Upper lobe of right lung (tissue), 1 donor: Measurements from ENCODE around the gene HSF4. TPM values are rescaled to one million over a fixed set of nuclear protein-coding genes. Genes with fewer than 3 reads are reported as not detected.

ENCODE experiments used
- ATAC-seq: fragments of 200-7000 bp; cut with Tn5 transposase; one replicate; pipeline ENCODE4 v1.9.1; 2020; ENCODE audit warnings: mild to moderate bottlenecking, moderate library complexity
- DNase-seq: peaks from one replicate; pipeline ENCODE4 v3.0.0-alpha.2; 2020
- H3K27ac ChIP-seq: fragments of 200-600 bp; one replicate; pipeline ENCODE4 v1.8.0; 2022
- H3K27me3 ChIP-seq: fragments of 200-600 bp; one replicate; pipeline ENCODE4 v1.8.0; 2022; ENCODE audit warnings: mild to moderate bottlenecking
- H3K36me3 ChIP-seq: fragments of 200-600 bp; one replicate; pipeline ENCODE4 v1.8.0; 2022
- H3K4me1 ChIP-seq: fragments of 200-600 bp; one replicate; pipeline ENCODE4 v1.8.0; 2022
- H3K4me3 ChIP-seq: fragments of 200-600 bp; one replicate; pipeline ENCODE4 v1.8.0; 2022; ENCODE audit warnings: mild to moderate bottlenecking
- H3K9me3 ChIP-seq: fragments of 200-600 bp; one replicate; pipeline ENCODE4 v1.8.0; 2022
- intact Hi-C: fragments of 100-400 bp; cut with DNase I; formaldehyde crosslinking; loops from one replicate; pipeline ENCODE4 v1.11.0; 2022
- microRNA-seq: library from miRNA; unstranded; fragments of <30 nt; microRNA quantifications from one replicate; pipeline ENCODE4 v1.2.0, GENCODE V29; 2020; ENCODE audit warnings: borderline microRNAs expressed
- total RNA-seq: library from RNA; stranded (reverse); fragmentation: NEBNext Ultra II Directional; extraction: Animal tissue kit (Norgen Biotek cat#: 25700); gene quantifications from one replicate; pipeline ENCODE4 v1.2.1, GENCODE V29; 2021
- TF ChIP-seq, protein P1 (sequence below): fragments of 200-600 bp; IDR thresholded peaks from one replicate; pipeline ENCODE4 v1.8.0; 2022; ENCODE audit warnings: antibody characterized with exemption
- donor health status: DM: no; HTN: yes; CAD: no; lungs with severe emphysema.

HSF4 gene
- total RNA-seq, 1 donor from 2014 or later: 87.8 TPM

DNA sequence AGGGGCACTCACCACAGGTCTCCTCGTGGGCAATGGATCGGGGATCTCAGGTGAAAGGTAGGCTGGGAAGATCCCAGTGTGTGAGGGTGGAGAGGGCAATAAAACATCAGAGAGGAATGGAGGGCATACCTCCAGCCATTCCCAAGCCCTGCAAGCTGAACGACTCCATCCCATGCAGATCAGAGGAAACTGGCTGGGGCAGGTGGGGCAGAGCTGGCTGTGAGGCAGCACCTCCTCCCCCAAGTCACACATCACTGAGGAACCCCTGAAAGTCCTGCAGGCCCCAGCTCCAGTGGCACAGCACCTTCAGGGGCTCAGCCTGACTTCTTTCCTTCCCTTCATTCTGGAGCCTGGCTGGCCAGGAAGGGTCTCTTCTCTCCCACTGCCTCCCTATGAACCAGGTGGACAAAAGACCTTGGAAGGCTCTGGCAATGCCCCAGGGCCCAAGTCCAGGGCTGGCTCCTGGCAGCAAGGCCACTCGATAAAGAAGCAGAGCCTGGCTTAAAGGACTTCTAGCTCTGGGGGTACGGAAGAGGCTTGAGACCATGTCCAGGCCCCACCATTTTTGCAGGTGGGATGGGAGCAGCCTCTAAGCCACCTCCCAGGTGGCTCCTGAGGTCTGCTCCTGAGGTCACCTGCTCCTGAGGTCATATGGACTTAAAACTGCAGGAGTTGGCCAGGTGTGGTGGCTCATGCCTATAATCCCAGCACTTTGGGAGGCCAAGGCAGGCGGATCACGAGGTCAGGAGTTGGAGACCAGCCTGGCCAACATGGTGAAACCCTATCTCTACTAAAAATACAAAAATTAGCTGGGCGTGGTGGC, 48.9 kb downstream of the HSF4 start:
- H3K9me3 ChIP-seq: no peaks in the 10 kb centered on the region
- ATAC-seq: no peak
- peaks cover 21% of the 10 kb centered on the region for H3K4me1 ChIP-seq
- DNase-seq: no peak
- intact Hi-C loops: no loop called here
- no peak overlapping the region for H3K4me3 ChIP-seq
- TF ChIP-seq, protein P1, sequence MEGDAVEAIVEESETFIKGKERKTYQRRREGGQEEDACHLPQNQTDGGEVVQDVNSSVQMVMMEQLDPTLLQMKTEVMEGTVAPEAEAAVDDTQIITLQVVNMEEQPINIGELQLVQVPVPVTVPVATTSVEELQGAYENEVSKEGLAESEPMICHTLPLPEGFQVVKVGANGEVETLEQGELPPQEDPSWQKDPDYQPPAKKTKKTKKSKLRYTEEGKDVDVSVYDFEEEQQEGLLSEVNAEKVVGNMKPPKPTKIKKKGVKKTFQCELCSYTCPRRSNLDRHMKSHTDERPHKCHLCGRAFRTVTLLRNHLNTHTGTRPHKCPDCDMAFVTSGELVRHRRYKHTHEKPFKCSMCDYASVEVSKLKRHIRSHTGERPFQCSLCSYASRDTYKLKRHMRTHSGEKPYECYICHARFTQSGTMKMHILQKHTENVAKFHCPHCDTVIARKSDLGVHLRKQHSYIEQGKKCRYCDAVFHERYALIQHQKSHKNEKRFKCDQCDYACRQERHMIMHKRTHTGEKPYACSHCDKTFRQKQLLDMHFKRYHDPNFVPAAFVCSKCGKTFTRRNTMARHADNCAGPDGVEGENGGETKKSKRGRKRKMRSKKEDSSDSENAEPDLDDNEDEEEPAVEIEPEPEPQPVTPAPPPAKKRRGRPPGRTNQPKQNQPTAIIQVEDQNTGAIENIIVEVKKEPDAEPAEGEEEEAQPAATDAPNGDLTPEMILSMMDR: no peak
- no peaks in the 10 kb centered on the region for H3K36me3 ChIP-seq
- H3K27ac ChIP-seq: no peak overlapping the region
- H3K27me3 ChIP-seq: no peaks in the 10 kb centered on the region

DNA sequence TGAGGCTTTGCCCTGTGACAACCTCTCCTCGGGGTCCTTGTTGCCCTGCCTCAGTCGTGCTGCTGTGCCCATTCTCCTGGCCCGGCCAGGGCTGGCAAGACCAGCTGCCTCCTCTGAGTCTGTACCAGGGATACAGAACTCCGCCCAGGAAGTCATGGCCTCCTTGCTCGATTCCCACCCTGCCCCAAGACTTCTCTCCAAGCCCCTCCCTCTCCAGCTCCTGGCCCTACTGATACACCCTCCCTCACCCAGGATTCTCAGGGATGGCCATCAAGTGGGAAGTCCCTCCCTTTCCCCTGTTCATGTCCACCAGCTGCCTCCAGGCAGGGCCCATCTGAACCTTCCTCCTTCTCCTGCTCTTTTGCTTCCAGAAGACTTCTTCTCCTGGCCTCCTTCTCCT, 51.2 kb downstream of the HSF4 start:
- DNase-seq (no peak), ATAC-seq (no peak)
- H3K4me1 ChIP-seq: peaks cover 21% of the 10 kb centered on the region

DNA sequence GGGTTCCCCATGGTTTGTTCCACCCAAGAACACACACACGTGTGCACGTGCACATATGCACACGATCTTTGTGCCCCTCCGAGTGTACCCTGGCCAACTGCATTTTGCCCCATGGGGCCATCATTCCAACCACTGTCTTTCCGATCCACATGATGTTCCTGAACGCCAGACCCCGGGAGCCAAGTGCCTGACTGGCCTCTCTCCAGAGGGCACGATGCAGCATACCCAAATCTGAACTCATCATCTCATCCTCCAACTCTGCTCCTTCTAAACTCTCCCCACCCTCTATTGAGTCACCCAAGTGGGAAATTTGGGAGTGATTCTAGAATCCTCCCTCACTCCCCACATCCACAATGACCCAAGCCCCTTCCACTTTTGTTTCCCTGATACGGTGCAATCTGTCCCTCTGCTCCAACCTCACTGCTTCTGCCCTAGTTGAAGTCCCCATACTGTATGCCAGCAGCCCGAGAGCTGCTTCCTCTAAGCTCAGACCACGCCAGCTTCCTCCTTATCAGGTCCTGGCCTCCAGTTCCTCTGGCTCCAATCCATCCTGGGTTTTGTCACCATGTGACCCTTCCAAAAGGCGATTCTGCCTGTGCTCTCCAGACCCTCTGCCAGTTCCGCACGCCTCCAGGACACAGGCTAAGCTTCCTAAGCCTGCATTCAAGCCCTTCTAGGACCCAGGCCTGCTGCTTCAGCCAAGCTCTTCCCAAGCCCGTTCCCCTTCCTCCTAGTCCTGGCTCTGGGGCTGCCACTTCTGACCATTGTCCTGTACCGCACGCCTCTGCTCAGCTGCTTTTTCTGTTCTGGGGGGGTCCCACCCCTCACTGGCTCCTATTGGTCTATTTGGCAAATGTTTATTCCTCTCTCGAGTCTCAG, 52.3 kb downstream of the HSF4 start:
- Histone ChIP-seq H3K4me3 (no peak overlapping the region), H3K36me3 (no peaks in the 10 kb centered on the region), H3K9me3 (no peaks in the 10 kb centered on the region), H3K27me3 (no peaks in the 10 kb centered on the region), H3K27ac (peak overlapping the region; percentile 77), H3K4me1 (peaks cover 21% of the 10 kb centered on the region)
- DNase-seq: no peak
- ATAC-seq: peak; percentile 85
- intact Hi-C loops: no loop called here
- TF ChIP-seq, protein P1: no peak

More for the DNA sequence above, 51.2 kb downstream of the HSF4 start:
- TF ChIP-seq, protein P1: no peak
- Histone ChIP-seq H3K9me3 (no peaks in the 10 kb centered on the region), H3K4me3 (no peak overlapping the region), H3K27me3 (no peaks in the 10 kb centered on the region), H3K27ac (no peak overlapping the region), H3K36me3 (no peaks in the 10 kb centered on the region)
- intact Hi-C loops: no loop called here

Small RNA genes within 50 kb of the gene (microRNA-seq; reads per million reads assigned to microRNA genes)
- 71.2 reads per million, percentile 62 among the genes with 10 or more reads in this experiment for gene MIR328

Other genes starting within 250 kb of the HSF4 start
- gene CDH16, start 245.9 kb upstream of the HSF4 start, total RNA-seq: not detected
- 11.1 TPM for gene RRAD, start 239.2 kb upstream of the HSF4 start, total RNA-seq
- gene CIAO2B, start 230.3 kb upstream of the HSF4 start, total RNA-seq: 69.4 TPM
- 35.8 TPM for gene CES2, start 229.2 kb upstream of the HSF4 start, total RNA-seq
- gene CES3, start 203.5 kb upstream of the HSF4 start, total RNA-seq: 3.4 TPM
- 13.3 TPM for gene CES4A, start 176.2 kb upstream of the HSF4 start, total RNA-seq
- 63.0 TPM for gene CBFB, start 135.6 kb upstream of the HSF4 start, total RNA-seq
- 16.4 TPM for gene PHAF1, start 54.8 kb upstream of the HSF4 start, total RNA-seq
- gene B3GNT9, start 13.7 kb upstream of the HSF4 start, total RNA-seq: 19.3 TPM
- 24.1 TPM for gene TRADD, start 4.8 kb upstream of the HSF4 start, total RNA-seq
- gene FBXL8, start 4.8 kb upstream of the HSF4 start, total RNA-seq: 34.1 TPM
- 59.7 TPM for gene NOL3, start 5.8 kb downstream of the HSF4 start, total RNA-seq
- 28.4 TPM for gene MATCAP1, start 19.2 kb downstream of the HSF4 start, total RNA-seq
- 17.1 TPM for gene EXOC3L1, start 25.4 kb downstream of the HSF4 start, total RNA-seq
- gene E2F4, start 27.4 kb downstream of the HSF4 start, total RNA-seq: 68.2 TPM
- 17.5 TPM for gene ELMO3, start 34.4 kb downstream of the HSF4 start, total RNA-seq
- 39.3 TPM for gene TMEM208, start 62.4 kb downstream of the HSF4 start, total RNA-seq
- gene FHOD1, start 82.7 kb downstream of the HSF4 start, total RNA-seq: 94.9 TPM
- 2.4 TPM for gene SLC9A5, start 84.2 kb downstream of the HSF4 start, total RNA-seq
- gene PLEKHG4, start 114.8 kb downstream of the HSF4 start, total RNA-seq: 16.2 TPM
- gene KCTD19, start 162.0 kb downstream of the HSF4 start, total RNA-seq: 1.4 TPM
- gene LRRC36, start 162.1 kb downstream of the HSF4 start, total RNA-seq: 27.4 TPM
- 29.7 TPM for gene TPPP3, start 228.8 kb downstream of the HSF4 start, total RNA-seq